SK-N-SH (cell line): ENCODE data around the gene GPN1. TPM values are rescaled to one million over a fixed set of nuclear protein-coding genes. Genes with fewer than 3 reads are reported as not detected.

Experiments used
- CTCF ChIA-PET: fragments of 300-600, 350-600 bp; formaldehyde crosslinking; extraction: SDS; loops from one replicate; lab custom pipeline; 2021; lab: Yijun Ruan, JAX
- POLR2A ChIA-PET: fragments of 350-600 bp; sonication (Branson Sonifier 250); formaldehyde crosslinking; extraction: SDS; loops from one replicate; lab custom pipeline; 2020; ENCODE audit warnings: antibody characterized with exemption, inconsistent platforms; lab: Yijun Ruan, JAX
- DNase-seq: peaks from one replicate; pipeline ENCODE4 v3.0.0; 2012
- H2AFZ ChIP-seq: fragments of 200-600 bp; sonication (generic); 2 replicates; pipeline ENCODE4 v1.8.1; 2016; ENCODE audit warnings: antibody characterized with exemption, mild to moderate bottlenecking, low read depth
- H3F3A ChIP-seq: fragments of 200-600 bp; sonication (generic); replicated peaks from 2 replicates; pipeline ENCODE3; 2016; ENCODE audit warnings: antibody characterized with exemption, mild to moderate bottlenecking; ENCODE audit not compliant: insufficient read depth
- H3K27ac ChIP-seq, 2 experiments: fragments of 200-500 bp in 1 of 2; fragments of 200-600 bp in 1 of 2; sonication (Bioruptor generic) in 1 of 2; sonication (generic), shearing (Covaris generic) in 1 of 2; 2 replicates each; pipeline versions ENCODE4 v1.5.1 to v1.6.1; 2014 to 2016; ENCODE audit warnings: low read depth in 2 of 2, inconsistent platforms in 1 of 2, low read length in 1 of 2, mild to moderate bottlenecking in 1 of 2, mixed read lengths in 1 of 2
- H3K27me3 ChIP-seq: fragments of 200-600 bp; sonication (generic), shearing (Covaris generic); 2 replicates; pipeline ENCODE4 v1.6.1; 2016; ENCODE audit warnings: mixed run types; ENCODE audit not compliant: insufficient read depth
- H3K36me3 ChIP-seq, 2 experiments: fragments of 200-500 bp in 1 of 2; fragments of 200-600 bp in 1 of 2; sonication (Bioruptor generic) in 1 of 2; sonication (generic) in 1 of 2; replicated peaks in 1 of 2; 2 replicates each; pipeline versions ENCODE3 to v1.5.1; 2014 to 2016; ENCODE audit warnings: low read length in 1 of 2, mild to moderate bottlenecking in 1 of 2; ENCODE audit not compliant: insufficient read depth in 2 of 2, control insufficient read depth in 1 of 2
- H3K4me1 ChIP-seq, 2 experiments: fragments of 200-500 bp in 1 of 2; fragments of 200-600 bp in 1 of 2; sonication (Bioruptor generic) in 1 of 2; sonication (generic), shearing (Covaris generic) in 1 of 2; 2 replicates each; pipeline versions ENCODE4 v1.5.1 to v1.6.1; 2014 to 2016; ENCODE audit warnings: low read depth in 1 of 2, low read length in 1 of 2, mixed run types in 1 of 2; ENCODE audit not compliant: insufficient read depth in 2 of 2, control insufficient read depth in 1 of 2
- H3K4me2 ChIP-seq: fragments of 200-600 bp; sonication (generic), shearing (Covaris generic); 2 replicates; pipeline ENCODE4 v1.6.1; 2017; ENCODE audit warnings: mixed run types
- H3K4me3 ChIP-seq, 2 experiments: fragments of 200-500 bp in 1 of 2; fragments of 200-600 bp in 1 of 2; sonication (Bioruptor generic) in 1 of 2; sonication (generic), shearing (Covaris generic) in 1 of 2; 2 replicates each; pipeline versions ENCODE4 v1.5.1 to v1.8.1; 2014 to 2016; ENCODE audit warnings: low read depth in 2 of 2, inconsistent platforms in 1 of 2, low read length in 1 of 2, mild to moderate bottlenecking in 1 of 2, mixed read lengths in 1 of 2, moderate library complexity in 1 of 2
- H3K79me2 ChIP-seq: fragments of 200-600 bp; sonication (generic); 2 replicates; pipeline ENCODE4 v1.8.1; 2017; ENCODE audit warnings: mild to moderate bottlenecking; ENCODE audit not compliant: insufficient read depth
- H3K9ac ChIP-seq: fragments of 200-600 bp; sonication (generic); 2 replicates; pipeline ENCODE4 v1.6.1; 2017; ENCODE audit warnings: mixed run types
- H3K9me2 ChIP-seq: fragments of 200-600 bp; sonication (generic); 2 replicates; pipeline ENCODE4 v1.6.1; 2017; ENCODE audit warnings: mixed run types
- H3K9me3 ChIP-seq: fragments of 200-600 bp; sonication (generic); 2 replicates; pipeline ENCODE4 v1.6.1; 2017; ENCODE audit warnings: mixed run types, mild to moderate bottlenecking, moderate library complexity
- H4K20me1 ChIP-seq: fragments of 200-600 bp; sonication (generic); 2 replicates; pipeline ENCODE4 v1.6.1; 2017; ENCODE audit warnings: mild to moderate bottlenecking, mixed run types; ENCODE audit not compliant: insufficient read depth
- CTCF ChIP-seq: fragments of 200-600 bp; sonication (generic); IDR thresholded peaks from 2 replicates; pipeline ENCODE4 v1.6.1; 2017; ENCODE audit warnings: antibody characterized with exemption, mild to moderate bottlenecking, moderate library complexity
- EZH2phosphoT487 ChIP-seq: fragments of 200-600 bp; sonication (generic); IDR thresholded peaks from 2 replicates; pipeline ENCODE4 v1.6.1; 2017; ENCODE audit warnings: low read depth, mixed run types, mild to moderate bottlenecking, antibody characterized with exemption, moderate library complexity, borderline replicate concordance
- GABPA ChIP-seq: IDR thresholded peaks from 2 replicates; pipeline ENCODE4 v1.4.0; 2012; ENCODE audit warnings: low read depth, mild to moderate bottlenecking
- IRF3 ChIP-seq: fragments of 150-350 bp; IDR thresholded peaks from 2 replicates; pipeline ENCODE4 v1.6.1; 2016; ENCODE audit warnings: mild to moderate bottlenecking, low read depth, low read length
- MAX ChIP-seq: IDR thresholded peaks from 2 replicates; pipeline ENCODE4 v1.4.0; 2012; ENCODE audit warnings: low read depth
- MXI1 ChIP-seq: IDR thresholded peaks from 2 replicates; pipeline ENCODE4 v1.6.1; 2012; ENCODE audit warnings: mild to moderate bottlenecking, low read depth, low read length, improper control_type of control experiment
- NFIC ChIP-seq: IDR thresholded peaks from 2 replicates; pipeline ENCODE4 v1.4.0; 2012; ENCODE audit warnings: borderline replicate concordance
- POLR2AphosphoS5 ChIP-seq: IDR thresholded peaks from 2 replicates; pipeline ENCODE4 v1.6.1; 2012; ENCODE audit warnings: low read depth, low read length
- RAD21 ChIP-seq: IDR thresholded peaks from 2 replicates; pipeline ENCODE4 v1.6.1; 2012; ENCODE audit warnings: mild to moderate bottlenecking, low read length
- RCOR1 ChIP-seq: fragments of 150-350 bp; IDR thresholded peaks from 2 replicates; pipeline ENCODE4 v1.6.1; 2017; ENCODE audit warnings: antibody characterized with exemption, low read length
- REST ChIP-seq: IDR thresholded peaks from 2 replicates; pipeline ENCODE4 v1.6.1; 2012; ENCODE audit warnings: mild to moderate bottlenecking, low read depth, low read length, moderate library complexity
- SMC3 ChIP-seq: IDR thresholded peaks from 2 replicates; pipeline ENCODE4 v1.6.1; 2012; ENCODE audit warnings: low read depth, low read length, improper control_type of control experiment
- TCF12 ChIP-seq: IDR thresholded peaks from 2 replicates; pipeline ENCODE4 v1.4.0; 2012
- USF1 ChIP-seq: IDR thresholded peaks from 2 replicates; pipeline ENCODE4 v1.4.0; 2012; ENCODE audit warnings: low read depth, borderline replicate concordance
- WGBS: methylation state at CpG from one replicate; pipeline ENCODE4 v1.1.6; 2017; ENCODE audit warnings: low lambda C conversion rate; 5-methylcytosine and 5-hydroxymethylcytosine counted together
- polyA plus RNA-seq, 3 experiments: library from polyadenylated mRNA; depleted of rRNA; stranded (reverse); fragments of >200 nt; gene quantifications; 2 replicates each; pipeline ENCODE4 v1.2.3, GENCODE V29; 2012

Gene GPN1
- polyA plus RNA-seq, 1 of the 3 experiments (the other 2 are of a cell fraction), result 74.0 TPM

GRCh38 chr2:27652790-27653189, 23.9 kb downstream of the GPN1 start:
- no peaks in the 10 kb centered on the region for H3K9me3 ChIP-seq
- H3K27me3 ChIP-seq, result no peaks in the 10 kb centered on the region
- 92% methylated on average over 1 of the region's 1 CpG for WGBS
- H3F3A ChIP-seq, result peaks cover 40% of the 10 kb centered on the region
- H4K20me1 ChIP-seq, result no peaks in the 10 kb centered on the region
- DNase-seq, result no peak
- peaks cover 79 to 85% of the 10 kb centered on the region in 2 experiments for H3K36me3 ChIP-seq
- H3K79me2 ChIP-seq, result peaks cover 11% of the 10 kb centered on the region; the same call in 1 of the 2 replicates
- H3K4me1 ChIP-seq, result no peaks in the 10 kb centered on the region
- POLR2A ChIA-PET, result no interaction called here
- no peak overlapping the region for H3K27ac ChIP-seq
- CTCF ChIA-PET, result interaction anchor here (8.4 kb wide), 1 partner anchor 30 kb away, joined by 77 read pairs; no protein-coding TSS in a partner anchor
- H2AFZ ChIP-seq, result no peak overlapping the region
- H3K4me2 ChIP-seq, result no peak overlapping the region
- H3K9me2 ChIP-seq, result no peaks in the 10 kb centered on the region
- TF ChIP-seq NFIC (no peak), EZH2phosphoT487 (no peak), IRF3 (no peak), RCOR1 (no peak), POLR2AphosphoS5 (no peak; the same call in 1 of the 2 replicates), RAD21 (no peak), MXI1 (no peak), GABPA (no peak), SMC3 (no peak), REST (no peak), USF1 (no peak), TCF12 (no peak), CTCF (no peak), MAX (no peak)
- no peak overlapping the region for H3K4me3 ChIP-seq
- no peak overlapping the region for H3K9ac ChIP-seq
